ENCODE results near the gene PBX3. TPM values are rescaled to one million over a fixed set of nuclear protein-coding genes. Genes with fewer than 3 reads are reported as not detected.

The PBX3 gene
- total RNA-seq, 1 donor from 2014 or later: 10.6 TPM

GRCh38 chr9:125867751-125868415 lies 120.7 kb downstream of the PBX3 start:
- Histone ChIP-seq H3K36me3 (ENCODE audit: control insufficient read depth, insufficient read depth, low read length) (no peaks in the 10 kb centered on the region), H3K4me3 (ENCODE audit: low read depth, low read length) (no peak overlapping the region), H3K27me3 (ENCODE audit: control insufficient read depth, insufficient read depth, low read length) (no peaks in the 10 kb centered on the region)
- TF ChIP-seq CTCF (IDR thresholded peaks at IDR 0.05; ENCODE audit: insufficient read depth, low read length, poor library complexity, severe bottlenecking): no peak
- no peak for DNase-seq (ENCODE audit: low read depth)

GRCh38 chr9:125878164-125878631 lies 131.0 kb downstream of the PBX3 start:
- Histone ChIP-seq H3K4me3 (ENCODE audit: low read depth, low read length) (no peak overlapping the region), H3K36me3 (ENCODE audit: control insufficient read depth, insufficient read depth, low read length) (no peaks in the 10 kb centered on the region), H3K27me3 (ENCODE audit: control insufficient read depth, insufficient read depth, low read length) (no peaks in the 10 kb centered on the region)
- DNase-seq (ENCODE audit: low read depth): no peak
- no peak for TF ChIP-seq CTCF (IDR thresholded peaks at IDR 0.05; ENCODE audit: insufficient read depth, low read length, poor library complexity, severe bottlenecking)

- H3K4me3 ChIP-seq (ENCODE audit: low read depth, low read length): no peak overlapping the region
Observed at GRCh38 chr9:125881042-125881441, 133.9 kb downstream of the PBX3 start.

GRCh38 chr9:125883565-125884217 lies 136.5 kb downstream of the PBX3 start:
- TF ChIP-seq CTCF (IDR thresholded peaks at IDR 0.05; ENCODE audit: insufficient read depth, low read length, poor library complexity, severe bottlenecking): no peak
- H3K36me3 ChIP-seq (ENCODE audit: control insufficient read depth, insufficient read depth, low read length): no peaks in the 10 kb centered on the region
- DNase-seq (ENCODE audit: low read depth): no peak
- H3K4me3 ChIP-seq (ENCODE audit: low read depth, low read length): no peak overlapping the region
- H3K27me3 ChIP-seq (ENCODE audit: control insufficient read depth, insufficient read depth, low read length): no peaks in the 10 kb centered on the region

More at GRCh38 chr9:125881042-125881441, 133.9 kb downstream of the PBX3 start:
- no peak for DNase-seq (ENCODE audit: low read depth)
- Histone ChIP-seq H3K36me3 (ENCODE audit: control insufficient read depth, insufficient read depth, low read length) (no peaks in the 10 kb centered on the region), H3K27me3 (ENCODE audit: control insufficient read depth, insufficient read depth, low read length) (no peaks in the 10 kb centered on the region)
- TF ChIP-seq CTCF (IDR thresholded peaks at IDR 0.05; ENCODE audit: insufficient read depth, low read length, poor library complexity, severe bottlenecking): no peak

- Histone ChIP-seq H3K27me3 (ENCODE audit: control insufficient read depth, insufficient read depth, low read length) (no peaks in the 10 kb centered on the region), H3K36me3 (ENCODE audit: control insufficient read depth, insufficient read depth, low read length) (no peaks in the 10 kb centered on the region), H3K4me3 (ENCODE audit: low read depth, low read length) (no peak overlapping the region)
- TF ChIP-seq CTCF (IDR thresholded peaks at IDR 0.05; ENCODE audit: insufficient read depth, low read length, poor library complexity, severe bottlenecking): no peak
- DNase-seq (ENCODE audit: low read depth): no peak
Observed at GRCh38 chr9:125884218-125884595, 137.0 kb downstream of the PBX3 start.

All from kidney epithelial cell (primary cell).